GM19023 (cell line): Measurements from ENCODE around the gene NLRC5.

Experiments
- ATAC-seq: cut with Tn5 transposase; IDR thresholded peaks from one replicate; pipeline ENCODE4 v1.9.1; 2021; ENCODE audit warnings: mild to moderate bottlenecking, moderate library complexity; ENCODE audit not compliant: unreplicated experiment

Gene NLRC5

GRCh38 chr16:57020651-57021050 lies 31.3 kb downstream of the NLRC5 start:
- ATAC-seq = no peak

- no peak for ATAC-seq
Observed at GRCh38 chr16:57021757-57022156, 32.4 kb downstream of the NLRC5 start.

- no peak for ATAC-seq
Observed at GRCh38 chr16:57022445-57022844, 33.1 kb downstream of the NLRC5 start.

GRCh38 chr16:57023541-57024249 lies 34.3 kb downstream of the NLRC5 start:
- no peak for ATAC-seq

GRCh38 chr16:57024894-57025680 lies 35.7 kb downstream of the NLRC5 start:
- ATAC-seq = no peak

GRCh38 chr16:57025941-57026777 lies 36.8 kb downstream of the NLRC5 start:
- ATAC-seq = no peak

- ATAC-seq = no peak
Observed at GRCh38 chr16:57026778-57027062, 37.4 kb downstream of the NLRC5 start.

- ATAC-seq = no peak
Observed at GRCh38 chr16:57027067-57027466, 37.7 kb downstream of the NLRC5 start.

- no peak for ATAC-seq
Observed at GRCh38 chr16:57028086-57028485, 38.7 kb downstream of the NLRC5 start.

GRCh38 chr16:57029161-57030160 lies 40.1 kb downstream of the NLRC5 start:
- no peak for ATAC-seq

- ATAC-seq = no peak
Observed at GRCh38 chr16:57030346-57030902, 41.1 kb downstream of the NLRC5 start.

- no peak for ATAC-seq
Observed at GRCh38 chr16:57031156-57031555, 41.8 kb downstream of the NLRC5 start.

GRCh38 chr16:57032346-57032745 lies 43.0 kb downstream of the NLRC5 start:
- ATAC-seq = no peak

- no peak for ATAC-seq
Observed at GRCh38 chr16:57032931-57033330, 43.6 kb downstream of the NLRC5 start.

GRCh38 chr16:57036315-57036714 lies 47.0 kb downstream of the NLRC5 start:
- ATAC-seq = no peak

- no peak for ATAC-seq
Observed at GRCh38 chr16:57036945-57037344, 47.6 kb downstream of the NLRC5 start.

- no peak for ATAC-seq
Observed at GRCh38 chr16:57038166-57038565, 48.8 kb downstream of the NLRC5 start.

GRCh38 chr16:57039148-57039812 lies 49.9 kb downstream of the NLRC5 start:
- no peak for ATAC-seq
